HCT116 (cell line): ENCODE results near the gene TNIP1. TPM values are rescaled to one million over a fixed set of nuclear protein-coding genes. Genes with fewer than 3 reads are reported as not detected.

Experiments used
- ATAC-seq: fragments of 200-7000 bp; cut with Tn5 transposase; 2 replicates; pipeline ENCODE4 v1.9.1; 2020; ENCODE audit warnings: mild to moderate bottlenecking, moderate library complexity
- BruUV-seq: library from RNA; stranded (reverse); fragments of 400-500 nt; replicated peaks from 2 replicates; lab custom pipeline; 2021; lab: Mats Ljungman, UMichigan
- CTCF ChIA-PET: fragments of 300-600 bp; sonication (Branson Sonifier 250); formaldehyde crosslinking; loops from one replicate; lab custom pipeline; 2021; ENCODE audit warnings: antibody characterized with exemption; lab: Charles Lee
- POLR2A ChIA-PET: fragments of 300-600, 350-600 bp; sonication (Branson Sonifier 250); formaldehyde crosslinking; loops from one replicate; lab custom pipeline; 2021; ENCODE audit warnings: antibody characterized with exemption; lab: Charles Lee
- RAD21 ChIA-PET, 2 experiments: fragments of 300-600 bp; sonication (Branson Sonifier 250); formaldehyde crosslinking; loops; one replicate each; lab custom pipeline; 2023; ENCODE audit warnings: low total read pairs in 2 of 2; ENCODE audit not compliant: uncharacterized antibody in 2 of 2, unreplicated experiment in 2 of 2, low non-redundant PET in 1 of 2; lab: Charles Lee
- DNase-seq: peaks from one replicate; pipeline ENCODE4 v3.0.0-alpha.2; 2010; ENCODE audit warnings: low read depth, low spot score
- H2AFZ ChIP-seq: fragments of 200-600 bp; shearing (Covaris generic), sonication (generic); 2 replicates; pipeline ENCODE4 v1.6.1; 2017; ENCODE audit warnings: low read depth, mixed run types, mixed read lengths, antibody characterized with exemption, low read length; ENCODE audit not compliant: poor library complexity, severe bottlenecking
- H3K27ac ChIP-seq: 2 replicates; pipeline ENCODE4 v1.5.1; 2012; ENCODE audit warnings: low read depth, low read length
- H3K27me3 ChIP-seq: fragments of 200-600 bp; sonication (generic); 2 replicates; pipeline ENCODE4 v1.6.1; 2016; ENCODE audit warnings: mixed run types, low read length, mixed read lengths; ENCODE audit not compliant: insufficient read depth
- H3K36me3 ChIP-seq, 2 experiments: fragments of 200-500 bp in 1 of 2; fragments of 200-600 bp in 1 of 2; sonication (Bioruptor generic) in 1 of 2; sonication (generic) in 1 of 2; 2 replicates each; pipeline versions ENCODE4 v1.5.1 to v1.6.1; 2014 to 2016; ENCODE audit warnings: low read length in 2 of 2, inconsistent platforms in 1 of 2, mixed read lengths in 1 of 2, mixed run types in 1 of 2; ENCODE audit not compliant: insufficient read depth in 2 of 2, control insufficient read depth in 1 of 2
- H3K4me1 ChIP-seq, 2 experiments: fragments of 200-600 bp in 1 of 2; sonication (generic) in 1 of 2; 2 replicates each; pipeline versions ENCODE4 v1.5.1 to v1.6.1; 2012 to 2017; ENCODE audit warnings: low read length in 2 of 2, inconsistent platforms in 1 of 2, mild to moderate bottlenecking in 1 of 2, mixed read lengths in 1 of 2, mixed run types in 1 of 2, moderate library complexity in 1 of 2; ENCODE audit not compliant: insufficient read depth in 2 of 2, control insufficient read depth in 1 of 2
- H3K4me2 ChIP-seq: fragments of 200-600 bp; sonication (generic); 2 replicates; pipeline ENCODE4 v1.6.1; 2017; ENCODE audit warnings: mixed run types, low read length, mixed read lengths
- H3K4me3 ChIP-seq, 2 experiments: fragments of 200-600 bp in 1 of 2; sonication (generic) in 1 of 2; replicated peaks in 1 of 2; 2 replicates each; pipeline ENCODE4 v1.5.1; 2011 to 2016; ENCODE audit warnings: low read length in 2 of 2, control low read depth in 1 of 2, low read depth in 1 of 2, mild to moderate bottlenecking in 1 of 2, mixed read lengths in 1 of 2, mixed run types in 1 of 2
- H3K79me2 ChIP-seq: fragments of 200-600 bp; sonication (generic); 2 replicates; pipeline ENCODE4 v1.6.1; 2017; ENCODE audit warnings: mild to moderate bottlenecking, mixed run types, low read length, moderate library complexity, mixed read lengths; ENCODE audit not compliant: insufficient read depth
- H3K9ac ChIP-seq: fragments of 200-600 bp; sonication (generic); 2 replicates; pipeline ENCODE4 v1.6.1; 2016; ENCODE audit warnings: low read length, mixed read lengths
- H3K9me2 ChIP-seq: fragments of 200-600 bp; sonication (generic), shearing (Covaris generic); 2 replicates; pipeline ENCODE4 v1.6.1; 2017; ENCODE audit warnings: mixed run types, mild to moderate bottlenecking, moderate library complexity; ENCODE audit not compliant: insufficient read depth
- H3K9me3 ChIP-seq, 2 experiments: fragments of 200-500 bp in 1 of 2; fragments of 200-600 bp in 1 of 2; sonication (Bioruptor generic) in 1 of 2; sonication (generic) in 1 of 2; 2 replicates each; pipeline ENCODE4 v1.6.1; 2014 to 2017; ENCODE audit warnings: low read length in 2 of 2, mixed read lengths in 2 of 2, inconsistent platforms in 1 of 2, low read depth in 1 of 2, mild to moderate bottlenecking in 1 of 2, mixed run types in 1 of 2, moderate library complexity in 1 of 2; ENCODE audit not compliant: control insufficient read depth in 1 of 2, insufficient read depth in 1 of 2
- H4K20me1 ChIP-seq: fragments of 200-600 bp; sonication (generic), shearing (Covaris generic); 2 replicates; pipeline ENCODE4 v1.6.1; 2017; ENCODE audit warnings: mixed run types, mild to moderate bottlenecking, moderate library complexity; ENCODE audit not compliant: insufficient read depth
- ATF3 ChIP-seq: IDR thresholded peaks from 2 replicates; pipeline ENCODE4 v1.6.1; 2012
- CBX3 ChIP-seq: IDR thresholded peaks from 2 replicates; pipeline ENCODE4 v1.6.1; 2012; ENCODE audit warnings: low read depth
- CEBPB ChIP-seq: IDR thresholded peaks from 2 replicates; pipeline ENCODE4 v1.6.1; 2012; ENCODE audit warnings: low read depth
- ELF1 ChIP-seq: IDR thresholded peaks from 2 replicates; pipeline ENCODE4 v1.6.1; 2012; ENCODE audit warnings: low read depth, borderline replicate concordance
- EZH2phosphoT487 ChIP-seq: fragments of 200-600 bp; IDR thresholded peaks from 2 replicates; pipeline ENCODE4 v1.6.1; 2018; ENCODE audit warnings: antibody characterized with exemption, borderline replicate concordance
- FOSL1 ChIP-seq: IDR thresholded peaks from 2 replicates; pipeline ENCODE4 v1.6.1; 2012; ENCODE audit warnings: low read depth
- JUND ChIP-seq: IDR thresholded peaks from 2 replicates; pipeline ENCODE4 v1.6.1; 2012
- MAX ChIP-seq: IDR thresholded peaks from 2 replicates; pipeline ENCODE4 v1.6.1; 2012
- RAD21 ChIP-seq: IDR thresholded peaks from 2 replicates; pipeline ENCODE4 v1.6.1; 2012; ENCODE audit warnings: low read depth, mild to moderate bottlenecking
- REST ChIP-seq: IDR thresholded peaks from 2 replicates; pipeline ENCODE4 v1.6.1; 2012; ENCODE audit warnings: low read depth
- SIN3A ChIP-seq: IDR thresholded peaks from 2 replicates; pipeline ENCODE4 v1.6.1; 2012; ENCODE audit warnings: low read depth
- SRF ChIP-seq: IDR thresholded peaks from 2 replicates; pipeline ENCODE4 v1.6.1; 2012; ENCODE audit warnings: low read depth
- ZBTB33 ChIP-seq: IDR thresholded peaks from 2 replicates; pipeline ENCODE4 v1.6.1; 2011; ENCODE audit warnings: mild to moderate bottlenecking, low read length, moderate library complexity; ENCODE audit not compliant: insufficient replicate concordance; ENCODE audit errors: extremely low read depth
- ZFX ChIP-seq: fragments of 450-650 bp; IDR thresholded peaks from 2 replicates; pipeline ENCODE4 v1.6.1; 2017
- intact Hi-C: fragments of 100-400 bp; cut with micrococcal nuclease; formaldehyde crosslinking; loops from 2 replicates; pipeline ENCODE4 v1.10.0; 2022
- total RNA-seq: library from RNA; stranded (reverse); gene quantifications from one replicate; pipeline ENCODE4 v1.2.1, GENCODE V29; 2021; ENCODE audit not compliant: unreplicated experiment
- TF ChIP-seq, protein P1 (sequence below), 3 experiments: fragments of 200-600 bp in 1 of 3; sonication (generic) in 1 of 3; IDR thresholded peaks in 2 of 3; conservative IDR thresholded peaks in 1 of 3; 2 replicates each; pipeline ENCODE4 v1.5.1; 2012 to 2017; ENCODE audit warnings: low read depth in 2 of 3, low read length in 2 of 3, antibody characterized with exemption in 1 of 3, borderline replicate concordance in 1 of 3, control low read depth in 1 of 3, mild to moderate bottlenecking in 1 of 3, mixed read lengths in 1 of 3, mixed run types in 1 of 3, moderate library complexity in 1 of 3; ENCODE audit not compliant: insufficient read depth in 1 of 3

The TNIP1 gene
- total RNA-seq, 1 experiment from 2014 or later, result 46.0 TPM

- POLR2A ChIA-PET, result interaction anchor here (1.3 kb wide), 1 partner anchor 113 kb away, joined by 3 read pairs; no protein-coding TSS in a partner anchor
- TF ChIP-seq SIN3A (no peak), ATF3 (no peak), MAX (no peak), EZH2phosphoT487 (no peak), FOSL1 (no peak), CEBPB (no peak), CBX3 (no peak), REST (no peak), ZBTB33 (no peak), SRF (no peak), ELF1 (no peak), RAD21 (no peak), ZFX (no peak), JUND (no peak)
- TF ChIP-seq, protein P1, sequence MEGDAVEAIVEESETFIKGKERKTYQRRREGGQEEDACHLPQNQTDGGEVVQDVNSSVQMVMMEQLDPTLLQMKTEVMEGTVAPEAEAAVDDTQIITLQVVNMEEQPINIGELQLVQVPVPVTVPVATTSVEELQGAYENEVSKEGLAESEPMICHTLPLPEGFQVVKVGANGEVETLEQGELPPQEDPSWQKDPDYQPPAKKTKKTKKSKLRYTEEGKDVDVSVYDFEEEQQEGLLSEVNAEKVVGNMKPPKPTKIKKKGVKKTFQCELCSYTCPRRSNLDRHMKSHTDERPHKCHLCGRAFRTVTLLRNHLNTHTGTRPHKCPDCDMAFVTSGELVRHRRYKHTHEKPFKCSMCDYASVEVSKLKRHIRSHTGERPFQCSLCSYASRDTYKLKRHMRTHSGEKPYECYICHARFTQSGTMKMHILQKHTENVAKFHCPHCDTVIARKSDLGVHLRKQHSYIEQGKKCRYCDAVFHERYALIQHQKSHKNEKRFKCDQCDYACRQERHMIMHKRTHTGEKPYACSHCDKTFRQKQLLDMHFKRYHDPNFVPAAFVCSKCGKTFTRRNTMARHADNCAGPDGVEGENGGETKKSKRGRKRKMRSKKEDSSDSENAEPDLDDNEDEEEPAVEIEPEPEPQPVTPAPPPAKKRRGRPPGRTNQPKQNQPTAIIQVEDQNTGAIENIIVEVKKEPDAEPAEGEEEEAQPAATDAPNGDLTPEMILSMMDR (IDR thresholded peaks at IDR 0.05 in 2 of 3, conservative IDR thresholded peaks at IDR 0.05 in 1 of 3; ENCODE audit: borderline replicate concordance in 1 of 3, insufficient read depth in 1 of 3, low read depth in 2 of 3, low read length in 2 of 3), result no peak
- H3K27me3 ChIP-seq, result peaks cover 10% of the 10 kb centered on the region; the same call in 1 of the 2 replicates
- H3K9ac ChIP-seq, result no peak overlapping the region
- no peak for ATAC-seq
- H3K4me2 ChIP-seq, result no peak overlapping the region
- H3K9me3 ChIP-seq, result no peaks in the 10 kb centered on the region
- H3K9me2 ChIP-seq, result no peaks in the 10 kb centered on the region
- intact Hi-C loops, result loop anchor here (1.0 to 10.0 kb wide), 7 partner anchors 44 to 522 kb away; partner anchors contain the start of gene ANXA6
- H3K79me2 ChIP-seq, result no peaks in the 10 kb centered on the region
- no peaks in the 10 kb centered on the region for H3K36me3 ChIP-seq
- no peak overlapping the region for H3K27ac ChIP-seq
- no peak for DNase-seq
- no peaks in the 10 kb centered on the region for H4K20me1 ChIP-seq
- no peak overlapping the region for H3K4me3 ChIP-seq
- H2AFZ ChIP-seq, result no peak overlapping the region
- peaks cover 0 to 16% of the 10 kb centered on the region in 2 experiments; a peak in 2 of 4 replicates for H3K4me1 ChIP-seq
- RAD21 ChIA-PET, result interaction anchor here (0.6 to 1.4 kb wide), 4 partner anchors 12 to 649 kb away, joined by 3 to 12 read pairs (median 6); no protein-coding TSS in a partner anchor
- CTCF ChIA-PET, result interaction anchor here (0.6 to 1.7 kb wide), 15 partner anchors 33 to 649 kb away, joined by 3 to 47 read pairs (median 4); partner anchors contain the start of genes GM2A and SLC36A1
- BruUV-seq, result no TSS peak
Observed at GRCh38 chr5:151002681-151003502, 77.9 kb downstream of the TNIP1 start.
